ENCODE results near the gene ARF4.

DNA sequence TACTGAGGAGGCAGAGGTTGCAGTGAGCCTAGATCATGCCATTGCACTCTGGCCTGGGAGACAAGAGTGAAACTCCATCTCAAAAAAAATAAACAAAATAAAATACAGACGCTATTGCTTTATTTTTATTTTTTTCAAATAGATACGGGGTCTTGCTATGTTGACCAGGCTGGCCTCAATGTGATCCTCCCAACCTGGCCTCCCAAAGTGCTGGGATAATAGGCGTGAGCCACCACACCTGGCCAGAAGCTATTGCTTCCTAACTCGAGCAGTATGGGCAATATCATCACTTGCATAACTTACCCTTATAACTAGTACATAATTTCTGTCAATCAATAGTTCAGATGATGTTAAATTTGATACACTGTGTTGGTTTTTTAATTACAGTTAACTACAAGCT is 3.0 kb downstream of the ARF4 start:
- TF ChIP-seq, protein P1, sequence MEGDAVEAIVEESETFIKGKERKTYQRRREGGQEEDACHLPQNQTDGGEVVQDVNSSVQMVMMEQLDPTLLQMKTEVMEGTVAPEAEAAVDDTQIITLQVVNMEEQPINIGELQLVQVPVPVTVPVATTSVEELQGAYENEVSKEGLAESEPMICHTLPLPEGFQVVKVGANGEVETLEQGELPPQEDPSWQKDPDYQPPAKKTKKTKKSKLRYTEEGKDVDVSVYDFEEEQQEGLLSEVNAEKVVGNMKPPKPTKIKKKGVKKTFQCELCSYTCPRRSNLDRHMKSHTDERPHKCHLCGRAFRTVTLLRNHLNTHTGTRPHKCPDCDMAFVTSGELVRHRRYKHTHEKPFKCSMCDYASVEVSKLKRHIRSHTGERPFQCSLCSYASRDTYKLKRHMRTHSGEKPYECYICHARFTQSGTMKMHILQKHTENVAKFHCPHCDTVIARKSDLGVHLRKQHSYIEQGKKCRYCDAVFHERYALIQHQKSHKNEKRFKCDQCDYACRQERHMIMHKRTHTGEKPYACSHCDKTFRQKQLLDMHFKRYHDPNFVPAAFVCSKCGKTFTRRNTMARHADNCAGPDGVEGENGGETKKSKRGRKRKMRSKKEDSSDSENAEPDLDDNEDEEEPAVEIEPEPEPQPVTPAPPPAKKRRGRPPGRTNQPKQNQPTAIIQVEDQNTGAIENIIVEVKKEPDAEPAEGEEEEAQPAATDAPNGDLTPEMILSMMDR (IDR thresholded peaks at IDR 0.05; ENCODE audit: insufficient read depth, low read depth, low read length), result no peak
- no peak for TF ChIP-seq EZH2 (IDR thresholded peaks at IDR 0.05; ENCODE audit: insufficient read depth, low read length)
